ENCODE results near the gene OR12D2. TPM values are rescaled to one million over a fixed set of nuclear protein-coding genes. Genes with fewer than 3 reads are reported as not detected.
"Not testable (repeated sequence)": the region's sequence is repeated elsewhere in the genome, so short reads cannot be mapped to it uniquely, and the experiment has no call there.

Gene OR12D2
- total RNA-seq = not detected

DNA sequence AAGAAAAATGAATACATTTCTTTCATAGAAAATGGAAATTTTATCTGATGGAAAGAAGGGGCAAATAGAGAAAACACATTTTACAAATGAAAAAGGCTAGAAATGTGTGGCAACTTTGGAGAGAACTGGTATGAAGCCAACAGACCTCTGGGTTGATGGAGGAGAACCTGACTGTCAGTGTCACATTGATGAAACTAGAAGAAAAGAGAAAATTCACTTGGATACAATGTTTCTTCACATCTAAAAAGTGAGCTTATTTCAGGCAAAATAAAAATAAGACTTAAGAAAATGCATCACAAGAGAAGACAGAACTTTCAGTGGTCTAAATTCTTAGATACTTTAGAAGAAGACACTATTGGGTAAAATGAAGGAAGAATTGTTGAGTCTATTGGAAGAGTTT lies at the start of gene OR12D2:
TSS of gene OR12D2 (plus strand) at position 301 of the 400 bp plus-strand sequence. CDS start 1,069 bp downstream, outside the sequence.
- DNase-seq (no peak), ATAC-seq (no peak)
- H3K4me3 Mint-ChIP-seq = no peak within 1 kb of the TSS
- CTCF ChIA-PET = no interaction called here
- no peak within 1 kb of the TSS for H3K27ac Mint-ChIP-seq
- H3K27me3 Mint-ChIP-seq = peaks cover 36% of the 10 kb centered on the region
- POLR2A ChIA-PET = interaction anchor here (0.8 kb wide), 1 partner anchor 71 kb away, joined by 3 read pairs; no protein-coding TSS in a partner anchor
- H3K4me1 Mint-ChIP-seq (ENCODE audit: low read depth) = no peaks in the 10 kb centered on the region
- no peaks in the 10 kb centered on the region for H3K9me3 Mint-ChIP-seq
- TF ChIP-seq CTCF (IDR thresholded peaks at IDR 0.05) = no peak
- intact Hi-C loops (cut with micrococcal nuclease) = no loop called here
- H3K36me3 Mint-ChIP-seq (ENCODE audit: low read depth) = no peaks in the 10 kb centered on the region

GRCh38 chr6:29349348-29349747 lies 46.1 kb upstream of the OR12D2 start:
- peaks cover 35% of the 10 kb centered on the region for H3K27me3 Mint-ChIP-seq
- DNase-seq; H3K27ac Mint-ChIP-seq; H3K4me3 Mint-ChIP-seq; H3K36me3 Mint-ChIP-seq (ENCODE audit: low read depth); ATAC-seq; CTCF ChIA-PET; intact Hi-C loops (cut with micrococcal nuclease); H3K4me1 Mint-ChIP-seq (ENCODE audit: low read depth): not testable (repeated sequence)
- peaks cover 12% of the 10 kb centered on the region for H3K9me3 Mint-ChIP-seq
- POLR2A ChIA-PET = interaction anchor here (0.8 kb wide), 1 partner anchor 95 kb away, joined by 3 read pairs; no protein-coding TSS in a partner anchor

DNA sequence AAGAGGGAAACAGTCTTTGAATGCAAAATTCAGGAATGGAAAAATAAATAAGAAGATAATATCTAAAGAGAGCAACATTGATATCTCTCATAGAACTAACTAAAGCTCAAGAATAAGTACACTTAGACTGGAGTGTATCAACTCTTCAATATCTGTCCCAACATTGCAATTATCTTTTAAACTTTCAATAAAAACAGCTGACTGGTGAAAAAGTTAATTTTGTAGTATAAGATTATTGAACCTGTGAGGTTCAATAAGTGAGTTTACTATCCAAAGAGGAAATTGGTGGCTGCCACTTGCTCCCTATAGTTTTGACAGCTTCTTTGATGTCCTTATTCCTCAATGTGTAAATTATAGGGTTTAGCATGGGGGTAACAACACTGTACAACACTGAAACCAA lies 40.5 kb upstream of the OR12D2 start:
- intact Hi-C loops (cut with micrococcal nuclease) = no loop called here
- Mint-ChIP-seq H3K27me3 (peaks cover 41% of the 10 kb centered on the region), H3K27ac (no peak overlapping the region), H3K36me3 (ENCODE audit: low read depth) (no peaks in the 10 kb centered on the region), H3K9me3 (peaks cover 12% of the 10 kb centered on the region), H3K4me3 (no peak overlapping the region), H3K4me1 (ENCODE audit: low read depth) (no peaks in the 10 kb centered on the region)
- ChIA-PET POLR2A (no interaction called here), CTCF (interaction anchor here (0.8 kb wide), 1 partner anchor 235 kb away, joined by 3 read pairs; no protein-coding TSS in a partner anchor)
- TF ChIP-seq CTCF (IDR thresholded peaks at IDR 0.05) = no peak
- no peak for ATAC-seq
- DNase-seq = no peak

GRCh38 chr6:29355603-29356002 lies 39.8 kb upstream of the OR12D2 start:
- intact Hi-C loops (cut with micrococcal nuclease) = no loop called here
- no peaks in the 10 kb centered on the region for H3K36me3 Mint-ChIP-seq (ENCODE audit: low read depth)
- H3K27ac Mint-ChIP-seq = no peak overlapping the region
- H3K9me3 Mint-ChIP-seq = peaks cover 12% of the 10 kb centered on the region
- H3K4me1 Mint-ChIP-seq (ENCODE audit: low read depth) = no peaks in the 10 kb centered on the region
- CTCF ChIA-PET = no interaction called here
- H3K27me3 Mint-ChIP-seq = peaks cover 43% of the 10 kb centered on the region
- no peak for ATAC-seq
- POLR2A ChIA-PET = no interaction called here
- no peak overlapping the region for H3K4me3 Mint-ChIP-seq
- TF ChIP-seq CTCF (IDR thresholded peaks at IDR 0.05) = no peak
- DNase-seq = no peak

DNA sequence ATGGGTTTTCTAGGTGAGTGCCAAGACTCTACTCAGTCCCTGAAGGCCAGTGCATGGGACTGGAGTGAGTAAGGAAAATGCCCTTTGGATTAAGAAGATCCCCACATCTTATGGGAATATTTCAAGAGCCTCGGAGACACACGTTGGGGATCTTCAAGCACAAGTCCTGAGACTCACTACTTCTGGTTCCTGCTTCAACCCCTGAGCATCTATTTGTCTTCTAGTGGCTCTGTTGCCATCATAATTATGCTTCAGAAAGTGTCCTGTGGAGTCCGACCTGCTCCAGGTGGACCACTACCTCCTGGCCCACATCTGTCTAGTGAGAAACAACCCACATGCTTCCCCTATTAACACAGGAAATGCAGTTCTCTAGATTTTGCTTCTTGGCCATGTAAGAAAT lies 26.7 kb upstream of the OR12D2 start, which contains the start of gene OR5V1:
TSS of gene OR5V1 (minus strand) at position 101 of the 400 bp plus-strand sequence. CDS start 12,670 bp downstream, outside the sequence.
- no peak for TF ChIP-seq CTCF (IDR thresholded peaks at IDR 0.05)
- intact Hi-C loops (cut with micrococcal nuclease) = no loop called here
- DNase-seq (no peak), ATAC-seq (no peak)
- no peak within 1 kb of the TSS for H3K4me3 Mint-ChIP-seq
- CTCF ChIA-PET = no interaction called here
- H3K4me1 Mint-ChIP-seq (ENCODE audit: low read depth) = no peaks in the 10 kb centered on the region
- no peaks in the 10 kb centered on the region for H3K36me3 Mint-ChIP-seq (ENCODE audit: low read depth)
- no peaks in the 10 kb centered on the region for H3K9me3 Mint-ChIP-seq
- H3K27me3 Mint-ChIP-seq = peaks cover 24% of the 10 kb centered on the region
- no peak within 1 kb of the TSS for H3K27ac Mint-ChIP-seq
- POLR2A ChIA-PET = no interaction called here
